ENCODE measurements around the gene CXCL6. TPM values are rescaled to one million over a fixed set of nuclear protein-coding genes. Genes with fewer than 3 reads are reported as not detected.

The CXCL6 gene
- total RNA-seq, 1 donor from 2014 or later = 0.50 TPM

DNA sequence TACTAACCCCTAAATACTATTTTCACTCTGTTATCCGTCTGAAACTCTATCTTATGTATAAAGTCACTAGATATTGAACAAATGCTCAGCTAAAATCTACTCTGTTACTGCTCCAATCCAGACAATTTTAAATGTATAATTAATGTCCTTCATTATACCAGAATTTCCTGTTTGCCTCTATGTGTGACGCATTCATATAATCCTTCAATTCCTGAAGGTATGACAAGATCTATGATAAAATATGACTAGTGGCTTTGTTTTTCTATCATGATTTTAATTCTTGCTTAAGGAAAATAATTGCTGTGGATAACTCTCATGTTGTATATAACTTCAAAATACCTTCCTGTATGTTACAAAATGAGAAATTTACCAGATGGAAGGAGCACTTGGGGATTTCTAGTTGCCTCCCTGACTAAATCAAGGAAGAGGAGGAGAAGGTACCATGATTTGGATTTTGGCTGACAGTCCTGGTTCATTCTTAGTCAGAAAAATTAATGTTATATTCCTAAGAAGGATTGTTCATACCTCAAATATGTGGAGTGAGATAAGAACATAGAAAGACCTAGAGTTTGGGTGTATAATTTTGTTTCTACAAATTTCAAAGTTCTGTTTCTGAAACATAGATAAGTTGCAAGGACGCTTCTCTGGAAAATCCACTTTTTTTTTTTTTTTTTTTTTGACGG is 4.9 kb downstream of the CXCL6 start:
- H3K4me3 ChIP-seq = no peak overlapping the region
- H3K9me3 ChIP-seq = no peaks in the 10 kb centered on the region
- TF ChIP-seq, protein P1, sequence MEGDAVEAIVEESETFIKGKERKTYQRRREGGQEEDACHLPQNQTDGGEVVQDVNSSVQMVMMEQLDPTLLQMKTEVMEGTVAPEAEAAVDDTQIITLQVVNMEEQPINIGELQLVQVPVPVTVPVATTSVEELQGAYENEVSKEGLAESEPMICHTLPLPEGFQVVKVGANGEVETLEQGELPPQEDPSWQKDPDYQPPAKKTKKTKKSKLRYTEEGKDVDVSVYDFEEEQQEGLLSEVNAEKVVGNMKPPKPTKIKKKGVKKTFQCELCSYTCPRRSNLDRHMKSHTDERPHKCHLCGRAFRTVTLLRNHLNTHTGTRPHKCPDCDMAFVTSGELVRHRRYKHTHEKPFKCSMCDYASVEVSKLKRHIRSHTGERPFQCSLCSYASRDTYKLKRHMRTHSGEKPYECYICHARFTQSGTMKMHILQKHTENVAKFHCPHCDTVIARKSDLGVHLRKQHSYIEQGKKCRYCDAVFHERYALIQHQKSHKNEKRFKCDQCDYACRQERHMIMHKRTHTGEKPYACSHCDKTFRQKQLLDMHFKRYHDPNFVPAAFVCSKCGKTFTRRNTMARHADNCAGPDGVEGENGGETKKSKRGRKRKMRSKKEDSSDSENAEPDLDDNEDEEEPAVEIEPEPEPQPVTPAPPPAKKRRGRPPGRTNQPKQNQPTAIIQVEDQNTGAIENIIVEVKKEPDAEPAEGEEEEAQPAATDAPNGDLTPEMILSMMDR (IDR thresholded peaks at IDR 0.05) = no peak
- no peaks in the 10 kb centered on the region for H3K4me1 ChIP-seq
- no peak overlapping the region for H3K27ac ChIP-seq
- ATAC-seq (no peak), DNase-seq (no peak)
- H3K36me3 ChIP-seq = no peaks in the 10 kb centered on the region
- no peaks in the 10 kb centered on the region for H3K27me3 ChIP-seq (ENCODE audit: low read depth)
- intact Hi-C loops (cut with DNase I) = no loop called here

DNA sequence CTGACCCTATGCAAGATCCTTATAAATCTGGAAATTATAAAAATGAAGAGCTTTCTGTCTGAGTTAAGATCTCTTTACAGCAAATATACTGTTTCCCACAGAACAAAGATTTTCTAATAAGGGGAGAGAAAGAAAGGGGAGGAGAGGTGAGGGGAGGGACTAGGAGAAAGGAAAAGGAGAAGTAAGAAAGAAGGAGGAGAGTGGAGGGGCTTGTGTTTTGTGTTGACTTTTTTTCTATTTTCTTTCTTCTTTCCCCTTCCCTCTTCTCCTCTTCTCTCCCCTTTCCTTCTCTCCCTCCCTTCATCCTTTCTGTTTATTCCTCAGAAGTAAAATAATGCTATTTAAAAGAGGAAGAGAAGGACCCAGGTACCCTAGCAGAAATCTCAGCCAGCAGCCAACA is 6.2 kb downstream of the CXCL6 start:
- intact Hi-C loops (cut with DNase I) = no loop called here
- DNase-seq (no peak), ATAC-seq (no peak)
- TF ChIP-seq, protein P1 (IDR thresholded peaks at IDR 0.05) = no peak
- Histone ChIP-seq H3K9me3 (no peaks in the 10 kb centered on the region), H3K27ac (no peak overlapping the region), H3K4me1 (no peaks in the 10 kb centered on the region), H3K36me3 (no peaks in the 10 kb centered on the region), H3K27me3 (ENCODE audit: low read depth) (no peaks in the 10 kb centered on the region), H3K4me3 (no peak overlapping the region)

DNA sequence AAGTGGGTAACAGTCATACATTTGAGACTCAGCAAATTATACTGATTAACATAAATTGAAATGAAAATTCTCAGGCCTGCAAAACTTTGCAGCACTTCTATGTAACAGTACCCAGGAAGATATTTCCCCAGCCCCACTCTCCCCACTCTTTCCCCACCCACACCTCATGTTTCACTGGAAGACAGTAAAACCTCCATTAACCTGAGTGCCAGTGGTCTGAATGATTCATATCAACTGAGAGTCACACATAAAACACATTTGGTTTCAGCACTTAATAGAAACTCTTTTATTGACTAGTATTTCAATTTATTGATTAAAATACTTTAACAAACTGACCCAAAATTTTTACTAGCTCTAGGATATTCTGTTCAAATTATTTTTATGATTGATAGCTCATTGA is 6.9 kb downstream of the CXCL6 start:
- Histone ChIP-seq H3K9me3 (no peaks in the 10 kb centered on the region), H3K27me3 (ENCODE audit: low read depth) (no peaks in the 10 kb centered on the region), H3K4me1 (no peaks in the 10 kb centered on the region), H3K27ac (no peak overlapping the region), H3K4me3 (no peak overlapping the region), H3K36me3 (no peaks in the 10 kb centered on the region)
- ATAC-seq (no peak), DNase-seq (no peak)
- TF ChIP-seq, protein P1 (IDR thresholded peaks at IDR 0.05) = no peak
- intact Hi-C loops (cut with DNase I) = no loop called here

DNA sequence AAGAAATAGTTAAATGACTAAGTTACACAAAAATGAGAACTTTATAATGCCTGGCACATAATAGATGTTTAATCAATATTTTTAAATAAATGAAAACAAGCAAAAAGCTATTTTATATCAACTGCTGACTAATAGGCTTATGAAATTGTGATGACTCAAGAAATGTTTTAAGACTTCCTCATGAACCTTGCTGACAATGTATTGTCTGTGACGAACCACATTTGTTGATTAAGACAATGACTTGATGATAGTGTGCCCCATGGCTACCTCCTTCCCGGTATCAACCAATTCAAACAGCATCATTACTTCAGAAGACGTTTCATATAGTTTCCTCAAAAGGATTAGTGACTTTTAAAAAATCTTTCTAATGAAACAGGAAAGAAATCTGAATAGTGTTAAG is 7.9 kb downstream of the CXCL6 start:
- intact Hi-C loops (cut with DNase I) = no loop called here
- H3K27ac ChIP-seq = no peak overlapping the region
- H3K9me3 ChIP-seq = no peaks in the 10 kb centered on the region
- no peak overlapping the region for H3K4me3 ChIP-seq
- no peaks in the 10 kb centered on the region for H3K36me3 ChIP-seq
- TF ChIP-seq, protein P1 (IDR thresholded peaks at IDR 0.05) = no peak
- DNase-seq = no peak
- ATAC-seq = no peak
- no peaks in the 10 kb centered on the region for H3K27me3 ChIP-seq (ENCODE audit: low read depth)
- H3K4me1 ChIP-seq = no peaks in the 10 kb centered on the region

DNA sequence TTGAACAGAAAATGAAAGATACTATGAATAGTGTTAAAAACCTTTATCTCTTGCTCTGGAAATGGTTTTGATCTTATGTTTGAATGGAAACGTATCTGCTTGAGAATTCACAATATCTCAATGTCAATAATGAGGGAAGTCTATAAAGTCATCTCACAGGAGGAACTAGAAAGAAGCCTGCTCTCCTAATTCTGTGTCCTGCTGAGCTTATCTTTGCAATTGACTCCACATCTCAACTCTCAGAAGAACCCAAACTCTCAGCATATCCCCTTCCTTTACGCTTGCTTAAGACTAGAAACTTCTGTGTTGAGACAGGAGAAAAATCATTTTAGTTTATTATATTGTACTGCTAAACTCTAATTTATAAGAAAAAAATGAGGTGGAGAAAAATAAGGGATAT is 8.3 kb downstream of the CXCL6 start:
- no peaks in the 10 kb centered on the region for H3K9me3 ChIP-seq
- no peaks in the 10 kb centered on the region for H3K36me3 ChIP-seq
- no peaks in the 10 kb centered on the region for H3K4me1 ChIP-seq
- intact Hi-C loops (cut with DNase I) = no loop called here
- ATAC-seq (no peak), DNase-seq (no peak)
- no peak overlapping the region for H3K27ac ChIP-seq
- no peak overlapping the region for H3K4me3 ChIP-seq
- no peaks in the 10 kb centered on the region for H3K27me3 ChIP-seq (ENCODE audit: low read depth)
- TF ChIP-seq, protein P1 (IDR thresholded peaks at IDR 0.05) = no peak

Data from lower lobe of right lung (tissue), 2 donors.